Measurements from ENCODE around the gene TXNDC11. TPM values are rescaled to one million over a fixed set of nuclear protein-coding genes. Genes with fewer than 3 reads are reported as not detected.

TXNDC11 gene
- total and polyA plus RNA-seq, 10 of the 15 experiments (the other 5 are each of a cell fraction or from before 2014, with no cell fraction given) = 1.7 to 86.7 (median 54.4) TPM

- intact Hi-C loops (cut with micrococcal nuclease; ENCODE audit: unreplicated experiment) (no loop called here), in situ Hi-C loops (cut with MboI) (no loop called here)
- no peak for FAIRE-seq
- no peak overlapping the region for H3K9ac ChIP-seq (ENCODE audit: control insufficient read depth, insufficient read depth, low read length)
- H3K4me1 ChIP-seq (ENCODE audit: control insufficient read depth, insufficient read depth, low read length) = no peaks in the 10 kb centered on the region
- WGBS (ENCODE audit: insufficient coverage, insufficient replicate concordance, low lambda C conversion rate, missing lambda C conversion rate) = 64% methylated on average over 14 of the region's 14 CpGs
- H3K27me3 ChIP-seq (replicated peaks in 1 of 2; ENCODE audit: control insufficient read depth in 2 of 2, insufficient read depth in 2 of 2, low read length in 1 of 2) = no peaks in the 10 kb centered on the region; a peak in 1 of 4 replicates
- no peaks in the 10 kb centered on the region for H3K36me3 ChIP-seq (ENCODE audit: control insufficient read depth in 2 of 2, insufficient read depth in 2 of 2, low read length in 1 of 2)
- H3K27ac ChIP-seq (ENCODE audit: control insufficient read depth, insufficient read depth) = no peak overlapping the region
- H4K20me1 ChIP-seq (ENCODE audit: control insufficient read depth, insufficient read depth) = no peaks in the 10 kb centered on the region
- H3K9me3 ChIP-seq (replicated peaks; ENCODE audit: control insufficient read depth, insufficient read depth, low read length) = no peaks in the 10 kb centered on the region
- H2AFZ ChIP-seq (ENCODE audit: control insufficient read depth, low read depth, low read length) = no peak overlapping the region
- CTCF ChIA-PET = interaction anchor here (0.6 to 3.2 kb wide), 7 partner anchors 9 to 231 kb away, joined by 3 to 26 read pairs (median 3); no protein-coding TSS in a partner anchor
- RAD21 ChIA-PET (ENCODE audit: unreplicated experiment) = interaction anchor here (1.2 to 3.2 kb wide), 3 partner anchors 55 to 228 kb away, joined by 4 to 15 read pairs (median 7); no protein-coding TSS in a partner anchor
- no peak overlapping the region for H3K4me3 ChIP-seq
- BruUV-seq (replicated peaks) = no TSS peak
- TF ChIP-seq BHLHE40 (IDR thresholded peaks at IDR 0.05; ENCODE audit: borderline replicate concordance in 1 of 2, low read depth in 2 of 2, low read length in 1 of 2) (peak in 1 of 2 experiments; percentile 63; a peak in 3 of 4 replicates), PBX3 (IDR thresholded peaks at IDR 0.05; ENCODE audit: insufficient replicate concordance, low read depth, low read length) (no peak)
- POLR2A ChIA-PET = interaction anchor here (1.2 kb wide), 1 partner anchor 16 kb away, joined by 3 read pairs; no protein-coding TSS in a partner anchor
- H3K79me2 ChIP-seq (ENCODE audit: control insufficient read depth, insufficient read depth, low read length) = no peaks in the 10 kb centered on the region
- no peak overlapping the region for H3K4me2 ChIP-seq (ENCODE audit: control insufficient read depth, insufficient read depth)
- DNase-seq (ENCODE audit: low read depth, low spot score) = no peak
- no peak for ATAC-seq
- SMC1A ChIA-PET (ENCODE audit: uncharacterized antibody, unreplicated experiment) = interaction anchor here (1.4 to 4.7 kb wide), 3 partner anchors 53 to 228 kb away, joined by 4 to 25 read pairs (median 7); no protein-coding TSS in a partner anchor
Measured at GRCh38 chr16:11636172-11636721, 106.4 kb downstream of the TXNDC11 start.

- no TSS peak for BruUV-seq (replicated peaks)
- DNase-seq (ENCODE audit: low read depth, low spot score) = no peak
- no peaks in the 10 kb centered on the region; the same call in 2 of the 3 replicates for H3K9me3 ChIP-seq (replicated peaks; ENCODE audit: control insufficient read depth, insufficient read depth, low read length)
- no peak for TF ChIP-seq MEF2B (IDR thresholded peaks at IDR 0.05; ENCODE audit: partially characterized antibody, poor library complexity, severe bottlenecking)
- TF ChIP-seq ELK1 (IDR thresholded peaks at IDR 0.05; ENCODE audit: low read depth, low read length) = no peak
- TF ChIP-seq ETV6 (conservative IDR thresholded peaks at IDR 0.05 in 1 of 2, IDR thresholded peaks at IDR 0.05 in 1 of 2; ENCODE audit: borderline replicate concordance in 1 of 2, low read depth in 1 of 2) = no peak
- TF ChIP-seq MLLT1 (IDR thresholded peaks at IDR 0.05) = no peak
Measured at GRCh38 chr16:11635679-11636171, 106.9 kb downstream of the TXNDC11 start.

More at GRCh38 chr16:11635679-11636171, 106.9 kb downstream of the TXNDC11 start:
- Histone ChIP-seq H4K20me1 (ENCODE audit: control insufficient read depth, insufficient read depth) (no peaks in the 10 kb centered on the region), H3K9ac (ENCODE audit: control insufficient read depth, insufficient read depth, low read length) (no peak overlapping the region), H3K36me3 (ENCODE audit: control insufficient read depth in 2 of 2, insufficient read depth in 2 of 2, low read length in 1 of 2) (no peaks in the 10 kb centered on the region), H3K4me2 (ENCODE audit: control insufficient read depth, insufficient read depth) (no peak overlapping the region), H3K4me3 (no peak overlapping the region), H3K79me2 (ENCODE audit: control insufficient read depth, insufficient read depth, low read length) (no peaks in the 10 kb centered on the region), H3K27me3 (replicated peaks in 1 of 2; ENCODE audit: control insufficient read depth in 2 of 2, insufficient read depth in 2 of 2, low read length in 1 of 2) (no peaks in the 10 kb centered on the region; a peak in 1 of 4 replicates), H3K4me1 (ENCODE audit: control insufficient read depth, insufficient read depth, low read length) (no peaks in the 10 kb centered on the region), H2AFZ (ENCODE audit: control insufficient read depth, low read depth, low read length) (no peak overlapping the region), H3K27ac (ENCODE audit: control insufficient read depth, insufficient read depth) (no peak overlapping the region)
- SMC1A ChIA-PET (ENCODE audit: uncharacterized antibody, unreplicated experiment) = interaction anchor here (1.4 to 4.7 kb wide), 3 partner anchors 52 to 228 kb away, joined by 4 to 25 read pairs (median 7); no protein-coding TSS in a partner anchor
- ATAC-seq = no peak
- CTCF ChIA-PET = interaction anchor here (0.6 to 3.2 kb wide), 5 partner anchors 9 to 104 kb away, joined by 3 to 26 read pairs (median 3); no protein-coding TSS in a partner anchor
- intact Hi-C loops (cut with micrococcal nuclease; ENCODE audit: unreplicated experiment) (no loop called here), in situ Hi-C loops (cut with MboI) (no loop called here)
- POLR2A ChIA-PET = interaction anchor here (1.2 kb wide), 1 partner anchor 17 kb away, joined by 3 read pairs; no protein-coding TSS in a partner anchor
- 49% methylated on average over 12 of the region's 12 CpGs for WGBS (ENCODE audit: insufficient coverage, insufficient replicate concordance, low lambda C conversion rate, missing lambda C conversion rate)
- RAD21 ChIA-PET (ENCODE audit: unreplicated experiment) = interaction anchor here (1.6 to 3.2 kb wide), 2 partner anchors 54 to 103 kb away, joined by 7 to 15 read pairs; no protein-coding TSS in a partner anchor
- FAIRE-seq = no peak
